Chondrocyte (in vitro differentiated cells): ENCODE measurements around the gene DOK1. TPM values are rescaled to one million over a fixed set of nuclear protein-coding genes. Genes with fewer than 3 reads are reported as not detected.

Experiments
- DNase-seq: peaks from one replicate; pipeline ENCODE4 v3.0.0; 2021; ENCODE audit warnings: mixed read lengths, low spot score
- H3K27ac Mint-ChIP-seq: one replicate; pipeline ENCODE4 v1.8.0; 2021; ENCODE audit warnings: mild to moderate bottlenecking, moderate library complexity, mixed read lengths; ENCODE audit not compliant: unreplicated experiment
- H3K27me3 Mint-ChIP-seq: 2 replicates; pipeline ENCODE4 v1.8.0; 2021; ENCODE audit warnings: low read depth, mixed read lengths
- H3K36me3 Mint-ChIP-seq: 2 replicates; pipeline ENCODE4 v1.8.0; 2021; ENCODE audit warnings: low read depth, mixed read lengths
- H3K4me1 Mint-ChIP-seq: 2 replicates; pipeline ENCODE4 v1.8.0; 2021; ENCODE audit warnings: low read depth, mild to moderate bottlenecking, mixed read lengths
- H3K4me3 Mint-ChIP-seq: one replicate; pipeline ENCODE4 v1.8.0; 2021; ENCODE audit warnings: mild to moderate bottlenecking, moderate library complexity, mixed read lengths; ENCODE audit not compliant: unreplicated experiment
- H3K9me3 Mint-ChIP-seq: 2 replicates; pipeline ENCODE4 v1.8.0; 2021; ENCODE audit warnings: low read depth, mixed read lengths
- CTCF ChIP-seq: fragments of 200-600 bp; sonication (generic); IDR thresholded peaks from 2 replicates; pipeline ENCODE4 v1.5.0; 2021; ENCODE audit warnings: antibody characterized with exemption, mild to moderate bottlenecking, moderate library complexity
- total RNA-seq: library from RNA; stranded (reverse); gene quantifications from 3 replicates; pipeline ENCODE4 v1.2.1, GENCODE V29; 2021

Gene DOK1
- total RNA-seq, 1 donor from 2014 or later, result 46.0 TPM

GRCh38 chr2:74576211-74576862 is 21.8 kb downstream of the DOK1 start:
- peak overlapping the region; percentile 72 for H3K27ac Mint-ChIP-seq
- no peaks in the 10 kb centered on the region for H3K9me3 Mint-ChIP-seq
- no peak for TF ChIP-seq CTCF
- no peak for DNase-seq
- peaks cover 37% of the 10 kb centered on the region for H3K4me1 Mint-ChIP-seq
- H3K4me3 Mint-ChIP-seq, result no peak overlapping the region
- H3K36me3 Mint-ChIP-seq, result no peaks in the 10 kb centered on the region
- H3K27me3 Mint-ChIP-seq, result no peaks in the 10 kb centered on the region

GRCh38 chr2:74576863-74577229 is 22.3 kb downstream of the DOK1 start:
- peaks cover 37% of the 10 kb centered on the region for H3K4me1 Mint-ChIP-seq
- H3K9me3 Mint-ChIP-seq, result no peaks in the 10 kb centered on the region
- DNase-seq, result no peak
- no peaks in the 10 kb centered on the region for H3K27me3 Mint-ChIP-seq
- no peaks in the 10 kb centered on the region for H3K36me3 Mint-ChIP-seq
- H3K4me3 Mint-ChIP-seq, result no peak overlapping the region
- H3K27ac Mint-ChIP-seq, result peak overlapping the region; percentile 72
- TF ChIP-seq CTCF, result peak; percentile 27

GRCh38 chr2:74577448-74577847 is 22.9 kb downstream of the DOK1 start:
- Mint-ChIP-seq H3K4me3 (no peak overlapping the region), H3K27me3 (no peaks in the 10 kb centered on the region), H3K36me3 (no peaks in the 10 kb centered on the region), H3K27ac (no peak overlapping the region), H3K4me1 (peaks cover 37% of the 10 kb centered on the region), H3K9me3 (no peaks in the 10 kb centered on the region)
- no peak for DNase-seq
- no peak for TF ChIP-seq CTCF

- no peaks in the 10 kb centered on the region for H3K36me3 Mint-ChIP-seq
Observed at GRCh38 chr2:74578408-74578807, 23.9 kb downstream of the DOK1 start.

GRCh38 chr2:74581463-74581862 is 26.9 kb downstream of the DOK1 start:
- Mint-ChIP-seq H3K9me3 (no peaks in the 10 kb centered on the region), H3K4me1 (peaks cover 42% of the 10 kb centered on the region), H3K27me3 (no peaks in the 10 kb centered on the region), H3K27ac (no peak overlapping the region), H3K4me3 (no peak overlapping the region), H3K36me3 (no peaks in the 10 kb centered on the region)
- no peak for TF ChIP-seq CTCF
- no peak for DNase-seq

More at GRCh38 chr2:74578408-74578807, 23.9 kb downstream of the DOK1 start:
- no peaks in the 10 kb centered on the region for H3K9me3 Mint-ChIP-seq
- H3K4me3 Mint-ChIP-seq, result no peak overlapping the region
- no peak for DNase-seq
- peaks cover 40% of the 10 kb centered on the region for H3K4me1 Mint-ChIP-seq
- no peak overlapping the region for H3K27ac Mint-ChIP-seq
- no peak for TF ChIP-seq CTCF
- no peaks in the 10 kb centered on the region for H3K27me3 Mint-ChIP-seq
